Small intestine (tissue), 4 donors: ENCODE results near the gene NDUFC2. TPM values are rescaled to one million over a fixed set of nuclear protein-coding genes. Genes with fewer than 3 reads are reported as not detected.

Source experiments
- polyA plus RNA-seq, 4 donors: library from polyadenylated mRNA; stranded (reverse) in 3 of 4; unstranded in 1 of 4; fragments of 200-250 nt in 3 of 4; fragments of 120-200 nt in 1 of 4; gene quantifications; one replicate each; pipeline versions ENCODE4 v1.2.1 to v1.2.3, GENCODE V29; 2013
- donor health status: healthy with polysubstance abuse.
- donor health status: Bipolar disorder and iron deficiency.
- donor health status: healthy.

Gene NDUFC2
- polyA plus RNA-seq, 4 donors = 172 to 381 (median 178) TPM

Other genes with a start within 250 kb of the NDUFC2 start
- gene INTS4, start 85.2 kb downstream of the NDUFC2 start, polyA plus RNA-seq = 10 to 100 TPM; 15.1 to 28.0 (median 20.4) TPM
- 10 to 100 TPM in 1 of 4 donors, 1 to 10 TPM in 3; 2.5 to 11.1 (median 5.2) TPM for gene KCTD14, start 56.6 kb downstream of the NDUFC2 start, polyA plus RNA-seq
- gene THRSP, start 16.0 kb downstream of the NDUFC2 start, polyA plus RNA-seq = 10 to 100 TPM in 1 of 4 donors, under 1 TPM in 2, not detected in 1; 0.09 to 17.5 (median 0.54) TPM
- 10 to 100 TPM in 3 of 4 donors, 1 to 10 TPM in 1; 10.0 to 39.0 (median 19.6) TPM for gene ALG8, start 59.8 kb upstream of the NDUFC2 start, polyA plus RNA-seq
- 1 to 10 TPM; 4.1 to 6.5 (median 5.6) TPM for gene KCTD21, start 108.8 kb upstream of the NDUFC2 start, polyA plus RNA-seq
- gene USP35, start 109.1 kb upstream of the NDUFC2 start, polyA plus RNA-seq = 1 to 10 TPM; 1.7 to 7.8 (median 3.5) TPM